ENCODE results near the gene UTRN.

The UTRN gene

DNA sequence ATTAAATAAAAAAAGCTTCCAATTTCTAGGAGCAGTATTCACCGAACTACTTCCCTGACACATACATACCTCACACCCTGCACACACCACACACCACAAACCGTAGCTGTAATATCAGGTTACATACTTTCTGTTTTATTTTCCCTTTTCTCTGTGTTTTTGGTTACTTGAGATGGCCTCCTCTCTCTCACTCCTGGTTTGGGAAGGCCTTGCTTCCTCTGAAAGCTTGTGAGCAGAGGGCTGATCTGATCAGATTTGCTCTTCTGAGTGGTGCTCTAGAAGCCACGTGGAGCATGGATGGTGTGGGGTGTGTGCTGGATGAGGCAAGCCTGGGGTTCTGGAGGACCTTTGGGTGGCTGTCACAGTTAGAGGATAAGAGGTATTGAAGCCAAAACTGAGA, 20.9 kb downstream of the UTRN start:
- Histone ChIP-seq H3K36me3 (ENCODE audit: control insufficient read depth in 1 of 2, insufficient read depth in 2 of 2, low read depth in 1 of 2, low read length in 2 of 2) (peaks cover 15 to 36% of the 10 kb centered on the region in 2 experiments), H2BK12ac (ENCODE audit: low read length in 2 of 2) (no peak overlapping the region), H2BK5ac (ENCODE audit: low read depth, low read length, poor library complexity, severe bottlenecking) (no peak overlapping the region), H2AFZ (ENCODE audit: low read depth, low read length) (no peak overlapping the region), H3K27me3 (ENCODE audit: control insufficient read depth in 1 of 2, insufficient read depth in 1 of 2, low read length in 2 of 2) (no peaks in the 10 kb centered on the region), H3K23ac (ENCODE audit: low read length in 2 of 2) (peak overlapping the region in 1 of 2 experiments; percentile 6), H3K79me1 (replicated peaks; ENCODE audit: low read length, poor library complexity, severe bottlenecking) (peaks cover 29% of the 10 kb centered on the region), H4K8ac (ENCODE audit: low read length) (no peak overlapping the region), H3K4ac (ENCODE audit: low read depth in 1 of 2, low read length in 2 of 2) (no peak overlapping the region), H2BK15ac (ENCODE audit: low read depth, poor library complexity, severe bottlenecking) (no peak overlapping the region), H3K14ac (ENCODE audit: low read length in 2 of 2) (no peak overlapping the region), H2BK120ac (ENCODE audit: low read depth, low read length) (no peak overlapping the region), H3K4me1 (ENCODE audit: control insufficient read depth, insufficient read depth, low read depth, low read length) (peaks cover 9% of the 10 kb centered on the region), H3K4me2 (ENCODE audit: low read length, poor library complexity, severe bottlenecking) (no peak overlapping the region), H3K4me3 (ENCODE audit: insufficient read depth in 1 of 2, low read depth in 1 of 2, low read length in 2 of 2) (no peak overlapping the region), H3K27ac (ENCODE audit: low read length, poor library complexity, severe bottlenecking) (peak overlapping the region; percentile 12), H4K91ac (ENCODE audit: low read length) (no peak overlapping the region), H3K18ac (ENCODE audit: low read depth in 1 of 2, low read length in 2 of 2) (peak overlapping the region in 1 of 2 experiments; percentile 16), H2AK5ac (ENCODE audit: low read length, severe bottlenecking) (peak overlapping the region; percentile 60), H3K9me3 (ENCODE audit: control insufficient read depth, low read length) (no peaks in the 10 kb centered on the region), H3K9ac (ENCODE audit: low read length) (no peak overlapping the region)
- DNase-seq: no peak
- WGBS: 93% methylated on average over 2 of the region's 3 CpGs

DNA sequence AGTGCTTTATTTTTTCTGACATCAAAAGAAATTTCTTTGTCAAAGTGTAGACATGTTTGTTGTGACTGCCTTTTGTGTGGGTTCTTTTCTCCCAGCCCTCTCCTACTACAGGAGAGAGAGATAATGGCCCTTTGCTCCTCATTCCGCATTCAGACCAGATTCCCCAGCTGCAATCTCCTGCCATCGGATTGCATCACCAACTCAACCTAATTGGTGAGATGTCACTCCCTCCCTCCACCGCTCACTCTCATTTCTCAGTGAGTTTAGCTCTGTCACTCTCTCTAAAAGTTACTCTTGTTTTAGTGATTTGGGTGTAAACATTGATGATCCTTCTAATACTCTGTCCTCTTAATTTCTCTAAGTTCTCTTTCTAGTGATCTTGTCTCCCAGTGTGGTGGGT, 22.7 kb downstream of the UTRN start:
- Histone ChIP-seq H3K9me3 (ENCODE audit: control insufficient read depth, low read length) (no peaks in the 10 kb centered on the region), H3K79me1 (replicated peaks; ENCODE audit: low read length, poor library complexity, severe bottlenecking) (peaks cover 21% of the 10 kb centered on the region), H3K4me3 (ENCODE audit: insufficient read depth in 1 of 2, low read depth in 1 of 2, low read length in 2 of 2) (no peak overlapping the region), H3K9ac (ENCODE audit: low read length) (no peak overlapping the region), H4K91ac (ENCODE audit: low read length) (no peak overlapping the region), H3K27me3 (ENCODE audit: control insufficient read depth in 1 of 2, insufficient read depth in 1 of 2, low read length in 2 of 2) (no peaks in the 10 kb centered on the region), H2AK5ac (ENCODE audit: low read length, severe bottlenecking) (no peak overlapping the region), H2BK15ac (ENCODE audit: low read depth, poor library complexity, severe bottlenecking) (no peak overlapping the region), H3K27ac (ENCODE audit: low read length, poor library complexity, severe bottlenecking) (no peak overlapping the region), H2BK12ac (ENCODE audit: low read length in 2 of 2) (no peak overlapping the region), H3K18ac (ENCODE audit: low read depth in 1 of 2, low read length in 2 of 2) (no peak overlapping the region), H2BK5ac (ENCODE audit: low read depth, low read length, poor library complexity, severe bottlenecking) (no peak overlapping the region), H4K8ac (ENCODE audit: low read length) (no peak overlapping the region), H2AFZ (ENCODE audit: low read depth, low read length) (no peak overlapping the region), H3K4me1 (ENCODE audit: control insufficient read depth, insufficient read depth, low read depth, low read length) (peaks cover 7% of the 10 kb centered on the region), H3K4ac (ENCODE audit: low read depth in 1 of 2, low read length in 2 of 2) (no peak overlapping the region), H3K14ac (ENCODE audit: low read length in 2 of 2) (no peak overlapping the region), H3K23ac (ENCODE audit: low read length in 2 of 2) (no peak overlapping the region), H3K36me3 (ENCODE audit: control insufficient read depth in 1 of 2, insufficient read depth in 2 of 2, low read depth in 1 of 2, low read length in 2 of 2) (peaks cover 9 to 35% of the 10 kb centered on the region in 2 experiments), H3K4me2 (ENCODE audit: low read length, poor library complexity, severe bottlenecking) (no peak overlapping the region), H2BK120ac (ENCODE audit: low read depth, low read length) (no peak overlapping the region)
- no peak for DNase-seq
- 91% methylated on average over 2 of the region's 3 CpGs for WGBS

DNA sequence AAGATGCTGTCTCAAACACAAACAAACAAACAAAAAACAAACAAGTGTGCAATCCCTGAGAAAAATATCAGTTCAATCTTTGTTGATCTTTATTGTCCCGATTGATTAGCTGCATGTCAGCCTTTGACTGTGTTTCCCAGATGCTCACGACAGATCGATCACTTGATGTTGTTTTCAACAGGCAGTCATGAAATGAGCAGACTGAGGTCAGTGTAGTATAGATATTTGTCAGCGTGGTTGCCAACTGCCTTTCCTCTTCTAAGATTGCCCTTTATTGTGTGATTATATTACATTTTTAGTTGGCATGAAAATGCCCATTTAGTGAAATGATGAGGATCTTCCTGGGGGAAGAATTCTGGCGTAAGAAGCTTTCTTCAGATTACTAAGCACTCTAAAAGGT, 25.6 kb downstream of the UTRN start:
- H3K4me3 ChIP-seq (ENCODE audit: insufficient read depth in 1 of 2, low read depth in 1 of 2, low read length in 2 of 2): no peak overlapping the region
- peaks cover 19% of the 10 kb centered on the region for H3K79me1 ChIP-seq (replicated peaks; ENCODE audit: low read length, poor library complexity, severe bottlenecking)
- WGBS: 96% methylated on average over 5 of the region's 5 CpGs
- no peak overlapping the region for H3K14ac ChIP-seq (ENCODE audit: low read length in 2 of 2)
- H3K36me3 ChIP-seq (ENCODE audit: control insufficient read depth in 1 of 2, insufficient read depth in 2 of 2, low read depth in 1 of 2, low read length in 2 of 2): peaks cover 9 to 30% of the 10 kb centered on the region in 2 experiments
- no peaks in the 10 kb centered on the region for H3K9me3 ChIP-seq (ENCODE audit: control insufficient read depth, low read length)
- H4K8ac ChIP-seq (ENCODE audit: low read length): no peak overlapping the region
- H3K4ac ChIP-seq (ENCODE audit: low read depth in 1 of 2, low read length in 2 of 2): no peak overlapping the region
- no peak overlapping the region for H2AFZ ChIP-seq (ENCODE audit: low read depth, low read length)
- H3K18ac ChIP-seq (ENCODE audit: low read depth in 1 of 2, low read length in 2 of 2): no peak overlapping the region
- H2BK15ac ChIP-seq (ENCODE audit: low read depth, poor library complexity, severe bottlenecking): no peak overlapping the region
- no peak overlapping the region for H3K4me2 ChIP-seq (ENCODE audit: low read length, poor library complexity, severe bottlenecking)
- no peak overlapping the region for H3K27ac ChIP-seq (ENCODE audit: low read length, poor library complexity, severe bottlenecking)
- no peak overlapping the region for H4K91ac ChIP-seq (ENCODE audit: low read length)
- H3K27me3 ChIP-seq (ENCODE audit: control insufficient read depth in 1 of 2, insufficient read depth in 1 of 2, low read length in 2 of 2): no peaks in the 10 kb centered on the region
- no peak overlapping the region for H2BK5ac ChIP-seq (ENCODE audit: low read depth, low read length, poor library complexity, severe bottlenecking)
- H2AK5ac ChIP-seq (ENCODE audit: low read length, severe bottlenecking): no peak overlapping the region
- DNase-seq: no peak
- no peak overlapping the region for H2BK12ac ChIP-seq (ENCODE audit: low read length in 2 of 2)
- no peak overlapping the region for H3K23ac ChIP-seq (ENCODE audit: low read length in 2 of 2)
- H3K4me1 ChIP-seq (ENCODE audit: control insufficient read depth, insufficient read depth, low read depth, low read length): peaks cover 14% of the 10 kb centered on the region
- no peak overlapping the region for H3K9ac ChIP-seq (ENCODE audit: low read length)
- no peak overlapping the region for H2BK120ac ChIP-seq (ENCODE audit: low read depth, low read length)

DNA sequence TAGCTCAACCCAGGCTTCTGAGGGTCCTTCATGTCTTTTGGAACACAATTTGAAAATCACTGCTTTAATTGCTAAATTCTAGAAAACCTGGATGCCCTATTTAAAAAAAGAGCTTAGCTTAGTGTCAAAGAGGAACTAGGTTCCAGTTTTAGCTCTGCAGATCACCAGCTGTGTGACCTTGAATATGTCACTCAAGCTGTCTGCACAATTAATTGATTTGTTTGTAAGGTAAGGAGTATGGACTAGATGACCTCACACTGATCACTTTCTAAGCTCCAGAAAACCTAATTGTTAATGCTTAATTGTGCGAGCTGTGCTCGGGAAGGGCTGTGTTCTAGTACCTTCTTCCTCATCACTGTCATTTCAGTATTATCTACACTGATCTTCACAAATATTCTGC, 26.2 kb downstream of the UTRN start:
- Histone ChIP-seq H3K27me3 (ENCODE audit: control insufficient read depth in 1 of 2, insufficient read depth in 1 of 2, low read length in 2 of 2) (no peaks in the 10 kb centered on the region), H2BK120ac (ENCODE audit: low read depth, low read length) (no peak overlapping the region), H3K14ac (ENCODE audit: low read length in 2 of 2) (no peak overlapping the region), H3K9me3 (ENCODE audit: control insufficient read depth, low read length) (no peaks in the 10 kb centered on the region), H3K9ac (ENCODE audit: low read length) (no peak overlapping the region), H2BK12ac (ENCODE audit: low read length in 2 of 2) (no peak overlapping the region), H4K8ac (ENCODE audit: low read length) (no peak overlapping the region), H3K36me3 (ENCODE audit: control insufficient read depth in 1 of 2, insufficient read depth in 2 of 2, low read depth in 1 of 2, low read length in 2 of 2) (peaks cover 9 to 30% of the 10 kb centered on the region in 2 experiments), H3K23ac (ENCODE audit: low read length in 2 of 2) (no peak overlapping the region), H4K91ac (ENCODE audit: low read length) (no peak overlapping the region), H2BK5ac (ENCODE audit: low read depth, low read length, poor library complexity, severe bottlenecking) (no peak overlapping the region), H3K79me1 (replicated peaks; ENCODE audit: low read length, poor library complexity, severe bottlenecking) (peaks cover 19% of the 10 kb centered on the region), H2BK15ac (ENCODE audit: low read depth, poor library complexity, severe bottlenecking) (no peak overlapping the region), H3K4ac (ENCODE audit: low read depth in 1 of 2, low read length in 2 of 2) (no peak overlapping the region), H2AK5ac (ENCODE audit: low read length, severe bottlenecking) (no peak overlapping the region), H3K4me1 (ENCODE audit: control insufficient read depth, insufficient read depth, low read depth, low read length) (peaks cover 10% of the 10 kb centered on the region), H3K18ac (ENCODE audit: low read depth in 1 of 2, low read length in 2 of 2) (no peak overlapping the region), H3K27ac (ENCODE audit: low read length, poor library complexity, severe bottlenecking) (no peak overlapping the region), H3K4me3 (ENCODE audit: insufficient read depth in 1 of 2, low read depth in 1 of 2, low read length in 2 of 2) (no peak overlapping the region), H3K4me2 (ENCODE audit: low read length, poor library complexity, severe bottlenecking) (no peak overlapping the region), H2AFZ (ENCODE audit: low read depth, low read length) (no peak overlapping the region)
- DNase-seq: no peak
- 100% methylated on average over 2 of the region's 2 CpGs for WGBS

Data from mesenchymal stem cell (in vitro differentiated cells and primary cell).